Activated T-cell treated with anti-CD3 and anti-CD28 coated beads, Interleukin-2, amount 50 U/mL, for 48 hours (primary cell): ENCODE results near the gene C9orf152.

Experiments
- DNase-seq, 2 experiments: peaks; one replicate each; pipeline ENCODE4 v3.0.0-alpha.2; 2020

C9orf152 gene

DNA sequence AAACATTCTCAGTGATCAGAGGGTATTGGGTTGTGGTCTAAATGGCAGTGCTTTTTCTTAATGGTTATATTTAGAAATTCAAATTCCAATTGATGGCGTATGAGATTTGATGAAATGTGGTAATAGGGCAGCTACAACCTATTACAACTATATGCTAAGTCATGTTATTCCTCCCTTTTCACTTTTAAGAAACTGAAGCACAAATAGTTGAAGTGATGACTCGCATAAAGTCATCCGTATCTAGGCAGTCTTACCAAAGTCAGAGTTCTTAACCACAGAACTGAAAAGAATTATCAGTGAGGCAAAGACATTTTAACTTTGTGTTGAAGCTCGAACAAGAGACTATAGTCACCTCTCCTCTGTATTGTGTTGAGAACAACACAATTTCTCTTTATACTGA is 28.2 kb downstream of the C9orf152 start:
- DNase-seq = no peak

DNA sequence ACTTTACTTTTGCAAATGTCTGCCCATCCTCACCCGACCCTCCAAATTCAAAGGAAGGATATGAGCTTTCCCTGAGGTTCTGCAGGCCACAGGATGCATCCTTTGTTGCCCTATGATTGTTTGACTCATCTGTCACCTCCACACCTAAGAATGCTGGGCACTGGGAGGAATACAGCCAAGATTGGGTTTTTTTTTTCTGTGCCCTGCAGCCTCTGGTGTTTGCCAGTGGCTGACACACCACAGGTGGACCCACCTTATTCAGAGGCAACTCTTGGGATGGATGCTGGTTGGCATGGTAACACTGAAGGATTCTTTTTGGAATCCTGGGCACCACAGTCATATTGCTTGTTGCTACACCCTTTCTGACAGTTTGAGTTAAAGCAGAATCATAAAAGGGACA is 29.7 kb downstream of the C9orf152 start:
- no peak for DNase-seq

- DNase-seq = no peak
These were observed 32.5 kb downstream of the C9orf152 start for GRCh38 chr9:110175275-110175968.

DNA sequence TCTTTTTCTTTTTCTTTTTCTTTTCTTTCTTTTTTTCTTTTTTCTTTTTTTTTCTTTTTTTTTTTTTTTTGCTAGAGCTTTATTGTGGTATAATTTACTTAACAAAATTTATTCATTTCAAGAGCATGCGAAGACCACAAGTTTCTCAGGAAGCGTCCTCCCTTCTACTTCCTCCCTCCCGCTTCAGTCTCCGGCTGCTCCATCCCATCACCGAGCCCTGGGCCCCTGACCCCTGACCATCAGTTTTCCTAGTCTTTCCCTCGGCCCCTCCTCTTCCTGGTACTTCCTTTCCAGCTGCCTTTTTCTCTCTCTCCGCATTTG is 34.7 kb downstream of the C9orf152 start:
- no peak for DNase-seq

DNA sequence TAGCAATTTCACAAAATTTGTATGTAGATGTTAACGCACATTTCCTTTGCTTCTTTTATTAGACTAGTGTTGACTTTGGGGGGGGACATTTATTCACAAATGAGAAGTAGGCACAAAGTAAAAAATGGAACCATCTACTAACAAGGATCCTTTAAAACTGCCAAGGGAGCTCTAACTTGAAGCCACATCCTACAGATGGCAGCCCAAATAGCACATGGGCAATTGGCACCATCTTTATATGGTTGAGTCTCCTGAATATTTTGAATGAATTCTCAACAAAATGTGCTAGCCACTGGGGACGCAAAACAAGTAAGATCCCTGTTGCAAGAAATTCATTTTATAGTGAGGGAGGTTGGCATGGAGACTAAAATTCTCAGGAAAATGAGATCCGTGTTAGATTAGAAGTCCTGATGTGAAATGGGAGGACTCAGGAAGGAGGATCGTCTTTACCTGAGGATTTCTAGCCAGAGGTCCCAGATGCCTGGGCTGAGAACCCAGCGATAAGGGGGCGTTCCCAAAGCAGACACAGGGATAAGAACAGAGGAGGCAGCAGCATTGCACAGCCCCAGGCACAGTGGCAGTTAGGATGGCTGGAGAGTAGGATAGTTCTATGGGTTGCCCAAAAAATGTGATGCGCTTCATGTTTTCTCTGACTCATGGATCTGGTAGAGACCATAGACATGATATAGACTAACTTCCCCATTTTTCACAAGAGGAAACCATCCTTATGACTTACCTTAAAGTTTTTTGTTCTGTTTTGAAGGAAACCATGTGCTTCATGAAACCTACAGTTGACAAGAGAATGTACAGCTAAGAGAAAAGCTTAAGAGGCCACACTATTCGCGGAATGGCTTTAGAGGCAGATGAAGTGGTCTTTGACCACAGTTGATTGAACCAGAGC is 37.4 kb downstream of the C9orf152 start:
- no peak for DNase-seq

GRCh38 chr9:110168486-110168885 is 39.5 kb downstream of the C9orf152 start:
- no peak for DNase-seq

DNA sequence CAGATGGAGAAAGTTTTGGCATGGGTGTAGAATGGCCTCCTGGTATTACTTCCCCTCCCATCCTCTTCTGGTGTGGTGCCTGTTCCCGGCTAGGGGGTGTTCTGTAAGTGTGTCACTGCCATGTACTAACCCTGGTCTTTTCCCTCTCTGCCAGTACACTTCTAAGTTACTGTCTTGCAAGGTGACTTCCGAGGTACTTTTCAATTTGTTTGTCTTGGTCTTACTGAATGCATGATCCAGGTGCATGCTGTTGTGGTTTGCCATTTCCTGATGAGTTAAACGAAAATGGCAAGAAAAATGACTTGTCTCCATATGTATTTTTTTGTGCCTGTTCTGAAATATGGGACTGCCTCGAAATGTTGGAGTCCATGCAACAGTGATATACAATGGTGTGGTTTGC is 46.0 kb downstream of the C9orf152 start:
- DNase-seq = no peak

GRCh38 chr9:110160685-110161084 is 47.3 kb downstream of the C9orf152 start:
- DNase-seq = no peak

DNA sequence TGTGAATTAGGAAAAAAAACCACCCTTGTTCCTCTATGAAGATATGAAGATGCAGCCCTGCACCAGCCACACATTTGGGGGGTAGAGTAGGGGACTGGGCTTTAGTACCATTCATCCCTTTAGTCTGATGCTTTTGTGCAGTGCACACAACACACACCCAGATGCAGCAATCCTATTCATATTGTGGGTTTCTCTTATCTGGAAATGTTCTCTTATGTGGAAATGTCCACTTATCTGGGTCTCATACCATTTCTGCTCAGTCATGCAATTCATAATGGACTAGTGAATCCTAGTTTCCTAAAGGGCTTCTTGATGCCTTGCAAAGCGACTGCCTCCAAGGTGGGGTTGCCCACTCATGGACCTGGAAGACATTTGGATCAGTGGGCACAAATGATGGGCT is 47.8 kb downstream of the C9orf152 start:
- DNase-seq = no peak

DNA sequence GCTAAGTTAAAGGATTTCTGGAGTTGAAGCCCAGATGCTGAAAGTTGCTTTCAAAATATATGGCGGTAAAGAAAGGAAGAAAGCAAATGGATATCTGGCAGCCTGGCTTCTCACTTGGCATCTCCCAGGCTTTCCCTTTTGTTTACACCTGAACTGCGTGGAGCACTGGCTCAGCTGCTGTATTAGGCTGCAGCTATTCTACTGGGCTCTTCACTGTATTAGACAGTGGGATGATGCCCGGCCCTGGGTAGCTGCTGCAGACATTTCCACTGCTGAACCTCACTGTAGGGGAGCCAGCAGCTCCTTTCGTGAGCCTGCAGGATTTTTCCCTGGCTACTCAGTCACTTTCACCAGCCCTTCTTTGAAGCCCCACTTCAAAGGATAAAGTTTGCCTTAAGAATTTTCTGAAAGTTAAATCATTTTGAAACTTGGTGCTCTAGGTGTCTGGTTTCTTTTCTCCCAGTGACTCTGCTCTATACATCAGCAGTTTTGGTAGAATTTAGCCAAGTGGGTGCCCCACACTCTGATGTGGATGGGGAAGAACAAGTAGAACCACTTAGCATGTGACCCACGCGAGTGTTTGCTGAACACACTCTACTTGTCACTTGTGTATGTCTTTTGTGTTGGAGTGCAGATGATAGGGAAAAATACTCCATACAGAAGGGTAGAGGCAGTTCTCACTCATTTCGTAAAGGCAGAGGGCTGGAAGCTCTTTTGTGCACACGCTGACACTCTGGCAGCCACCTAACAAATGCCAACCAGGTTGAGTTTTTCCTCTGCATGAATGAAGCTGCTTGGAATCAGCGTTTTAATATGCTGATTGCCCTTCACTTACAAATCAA is 49.9 kb downstream of the C9orf152 start:
- DNase-seq = no peak

DNA sequence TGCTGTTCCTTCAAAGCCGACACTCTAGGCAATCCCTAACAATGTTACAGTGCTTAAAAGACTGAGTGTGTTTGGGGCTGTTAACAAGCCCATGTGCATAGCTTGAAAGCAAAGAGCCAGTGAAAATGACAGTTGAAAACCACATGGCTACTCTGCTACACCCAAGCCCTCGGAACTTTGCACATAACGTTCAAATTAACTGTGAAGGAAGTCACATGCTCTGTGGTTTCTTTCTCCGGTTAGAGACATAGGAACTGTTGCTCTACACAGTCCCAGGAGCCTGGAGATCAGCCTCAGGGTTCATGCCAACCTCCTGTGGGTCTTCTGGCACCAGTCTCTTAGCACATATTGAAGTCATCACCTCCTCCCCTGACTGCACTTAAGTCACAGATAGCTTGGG is 51.1 kb downstream of the C9orf152 start:
- DNase-seq = no peak

GRCh38 chr9:110156416-110156815 is 51.5 kb downstream of the C9orf152 start:
- no peak for DNase-seq

GRCh38 chr9:110155751-110156150 is 52.2 kb downstream of the C9orf152 start:
- DNase-seq = no peak

DNA sequence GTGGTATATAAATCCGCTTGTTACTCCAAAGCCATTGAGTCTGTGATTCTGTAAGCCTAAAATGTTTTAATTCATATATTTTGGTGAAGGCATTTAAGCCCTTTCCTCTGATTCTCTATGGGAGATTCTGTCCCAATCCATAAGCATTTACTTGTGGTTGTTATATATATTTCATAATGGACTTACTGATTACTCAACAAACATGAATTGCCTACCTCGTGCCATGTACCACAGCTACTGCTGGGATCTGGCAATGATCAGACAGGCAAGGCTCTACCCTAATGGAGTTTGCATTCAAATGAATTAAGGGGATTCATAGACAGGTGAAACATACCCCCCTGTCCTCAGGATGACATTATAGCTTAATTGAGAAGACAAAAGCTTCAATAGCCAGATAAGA is 54.5 kb downstream of the C9orf152 start:
- DNase-seq = no peak

GRCh38 chr9:110152704-110153374 is 55.1 kb downstream of the C9orf152 start:
- DNase-seq = no peak
